HepG2 (cell line): ENCODE measurements around the gene TAF1D. TPM values are rescaled to one million over a fixed set of nuclear protein-coding genes. Genes with fewer than 3 reads are reported as not detected.
A peak's percentile ranks its signal among the peaks of the same experiment; 100 is the strongest.

Experiments used
- CREB1 ChIP-seq, 2 experiments: fragments of 450-650 bp in 1 of 2; IDR thresholded peaks; 2 replicates each; pipeline ENCODE4 v1.6.1; 2016 to 2017; ENCODE audit warnings: control low read depth in 1 of 2, mild to moderate bottlenecking in 1 of 2, missing compliant biosample characterization in 1 of 2, missing genetic modification characterization in 1 of 2
- EEA1 ChIP-seq: sonication (generic); formaldehyde crosslinking; IDR thresholded peaks from 2 replicates; pipeline ENCODE4 v1.5.1; 2020; ENCODE audit warnings: mild to moderate bottlenecking, missing genetic modification reagents, borderline replicate concordance
- HNF4G ChIP-seq, 2 experiments: sonication (generic) in 1 of 2; formaldehyde crosslinking in 1 of 2; IDR thresholded peaks; 2 replicates each; pipeline versions ENCODE4 v1.4.0 to v1.6.1; 2011 to 2020; ENCODE audit warnings: borderline replicate concordance in 2 of 2, low read depth in 2 of 2, mild to moderate bottlenecking in 2 of 2, low read length in 1 of 2, missing genetic modification reagents in 1 of 2, moderate library complexity in 1 of 2
- HNRNPH1 ChIP-seq: fragments of 200-400 bp; formaldehyde crosslinking; optimal IDR thresholded peaks from 2 replicates; pipeline ENCODE3; 2017; ENCODE audit warnings: mild to moderate bottlenecking, low read depth, low read length
- KLF11 ChIP-seq: IDR thresholded peaks from 2 replicates; pipeline ENCODE4 v1.6.1; 2016; ENCODE audit warnings: missing compliant biosample characterization
- MEIS2 ChIP-seq: sonication (generic); formaldehyde crosslinking; IDR thresholded peaks from 2 replicates; pipeline ENCODE4 v1.9.0; 2021; ENCODE audit warnings: mild to moderate bottlenecking, missing genetic modification reagents
- MTF2 ChIP-seq: sonication (generic); formaldehyde crosslinking; IDR thresholded peaks from 2 replicates; pipeline ENCODE4 v1.5.0; 2020; ENCODE audit warnings: missing genetic modification reagents, borderline replicate concordance
- PPARG ChIP-seq: conservative IDR thresholded peaks from 2 replicates; pipeline ENCODE4 v1.6.1; 2016; ENCODE audit warnings: missing biosample characterization, missing genetic modification reagents
- RARG ChIP-seq: sonication (generic); formaldehyde crosslinking; IDR thresholded peaks from 2 replicates; pipeline ENCODE4 v1.4.0; 2020; ENCODE audit warnings: low read depth, mild to moderate bottlenecking, missing genetic modification reagents
- SOX13 ChIP-seq, 3 experiments: fragments of 450-650 bp in 1 of 3; sonication (generic) in 1 of 3; formaldehyde crosslinking in 1 of 3; IDR thresholded peaks in 2 of 3; conservative IDR thresholded peaks in 1 of 3; 2 replicates each; pipeline versions ENCODE4 v1.5.0 to v1.6.1; 2016 to 2020; ENCODE audit warnings: antibody characterized with exemption in 1 of 3, mild to moderate bottlenecking in 1 of 3, missing compliant biosample characterization in 1 of 3, missing genetic modification reagents in 1 of 3, moderate library complexity in 1 of 3
- SRY ChIP-seq: sonication (generic); formaldehyde crosslinking; IDR thresholded peaks from 2 replicates; pipeline ENCODE4 v1.8.0; 2022; ENCODE audit warnings: mild to moderate bottlenecking, missing genetic modification reagents
- TOPORS ChIP-seq: sonication (generic); formaldehyde crosslinking; IDR thresholded peaks from 2 replicates; pipeline ENCODE4 v1.8.0; 2023; ENCODE audit warnings: mild to moderate bottlenecking, missing genetic modification reagents
- ZBTB8A ChIP-seq: sonication (generic); formaldehyde crosslinking; IDR thresholded peaks from 2 replicates; pipeline ENCODE4 v1.4.0; 2020; ENCODE audit warnings: mild to moderate bottlenecking, low read depth, missing genetic modification reagents, borderline replicate concordance
- ZNF160 ChIP-seq: sonication (generic); formaldehyde crosslinking; IDR thresholded peaks from 2 replicates; pipeline ENCODE4 v1.8.0; 2022; ENCODE audit warnings: mild to moderate bottlenecking, inconsistent platforms, missing genetic modification reagents
- ZNF234 ChIP-seq: sonication (generic); formaldehyde crosslinking; conservative IDR thresholded peaks from 2 replicates; pipeline ENCODE4 v1.5.1; 2020; ENCODE audit warnings: mild to moderate bottlenecking, missing genetic modification reagents
- ZNF274 ChIP-seq: sonication (generic); formaldehyde crosslinking; IDR thresholded peaks from 2 replicates; pipeline ENCODE4 v1.5.1; 2020; ENCODE audit warnings: mild to moderate bottlenecking, missing genetic modification reagents
- ZNF605 ChIP-seq: sonication (generic); formaldehyde crosslinking; IDR thresholded peaks from 2 replicates; pipeline ENCODE4 v1.8.0; 2022; ENCODE audit warnings: mild to moderate bottlenecking, missing genetic modification reagents
- ZNF737 ChIP-seq: sonication (generic); formaldehyde crosslinking; IDR thresholded peaks from 2 replicates; pipeline ENCODE4 v1.5.0; 2020; ENCODE audit warnings: missing genetic modification reagents, mild to moderate bottlenecking, borderline replicate concordance
- ZNF773 ChIP-seq: sonication (generic); formaldehyde crosslinking; IDR thresholded peaks from 2 replicates; pipeline ENCODE4 v1.4.0; 2020; ENCODE audit warnings: missing genetic modification reagents, borderline replicate concordance
- ZNF878 ChIP-seq: sonication (generic); formaldehyde crosslinking; IDR thresholded peaks from 2 replicates; pipeline ENCODE4 v1.8.1; 2023; ENCODE audit warnings: mild to moderate bottlenecking, missing genetic modification reagents, moderate library complexity
- polyA plus RNA-seq, 8 experiments: library from polyadenylated mRNA; depleted of rRNA in 3 of 8; stranded (reverse) in 7 of 8; unstranded in 1 of 8; fragments of >200 nt; fragmentation: Illumina TruSeq in 4 of 8; extraction: Trizol in 4 of 8; gene quantifications; 2 replicates each; pipeline versions ENCODE4 v1.2.1 to v1.2.3, GENCODE V29; 2011 to 2016; ENCODE audit warnings: low read depth in 4 of 8, missing spikeins in 1 of 8, mixed read lengths in 1 of 8; ENCODE audit not compliant: insufficient read depth in 1 of 8
- total RNA-seq, 5 experiments: library from RNA; depleted of rRNA; stranded (reverse); fragments of >200 nt; fragmentation: Illumina TruSeq; extraction: Trizol; gene quantifications; 2 replicates each; pipeline ENCODE4 v1.2.3, GENCODE V29; 2016; ENCODE audit warnings: low read depth in 1 of 5
- TF ChIP-seq, protein P1 (sequence below): sonication (generic); formaldehyde crosslinking; conservative IDR thresholded peaks from 2 replicates; pipeline ENCODE4 v1.4.0; 2020; ENCODE audit warnings: mild to moderate bottlenecking, missing genetic modification reagents, moderate library complexity
- TF ChIP-seq, protein P2 (sequence below): sonication (generic); formaldehyde crosslinking; IDR thresholded peaks from 2 replicates; pipeline ENCODE4 v1.4.0; 2020; ENCODE audit warnings: mild to moderate bottlenecking, missing genetic modification reagents
- TF ChIP-seq, protein P3 (sequence below): IDR thresholded peaks from 2 replicates; pipeline ENCODE4 v1.6.1; 2016; ENCODE audit warnings: low read depth

The TAF1D gene
- total and polyA plus RNA-seq, 2 of the 13 experiments (the other 11 are each of a cell fraction or from before 2014, with no cell fraction given): 132 to 207 TPM

DNA sequence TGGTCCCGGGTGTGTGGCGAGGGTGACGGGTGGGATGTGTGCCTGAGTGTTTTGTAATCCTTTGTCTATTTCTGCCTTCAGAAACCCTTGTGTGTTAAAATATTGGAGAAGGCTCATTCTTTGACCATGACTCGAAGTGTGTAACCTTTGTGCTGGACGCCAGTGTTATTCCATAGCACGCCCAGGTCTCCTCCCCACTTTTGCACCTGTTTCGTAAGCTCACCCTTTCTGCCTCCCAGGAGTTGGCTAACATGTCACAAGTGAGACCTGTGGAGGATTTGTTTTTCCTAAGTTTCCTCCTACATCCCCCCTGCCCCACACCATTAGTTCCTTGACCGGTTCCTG lies 559 bp upstream of the TAF1D start (continued):
- TF ChIP-seq ZNF737 (CRISPR knock-in tag) (no peak), ZNF878 (CRISPR knock-in tag) (no peak), MEIS2 (CRISPR knock-in tag) (peak; percentile 14; the same call in 1 of the 2 replicates), ZNF605 (CRISPR knock-in tag) (peak; percentile 70; the same call in 1 of the 2 replicates), RARG (CRISPR knock-in tag) (no peak), HNF4G (IDR thresholded peaks at IDR 0.05; ENCODE audit: borderline replicate concordance, low read depth, low read length) (peak; percentile 74; the same call in 1 of the 2 replicates), HNF4G (CRISPR knock-in tag; IDR thresholded peaks at IDR 0.05; ENCODE audit: borderline replicate concordance, low read depth) (no peak), CREB1 (IDR thresholded peaks at IDR 0.05) (no peak), CREB1 (CRISPR knock-in tag; IDR thresholded peaks at IDR 0.05) (peak; percentile 34; the same call in 1 of the 2 replicates), ZBTB8A (CRISPR knock-in tag) (no peak; the same call in 1 of the 2 replicates), ZNF160 (CRISPR knock-in tag) (no peak), TOPORS (no peak), ZNF274 (no peak), MTF2 (CRISPR knock-in tag) (no peak), ZNF234 (CRISPR knock-in tag) (no peak), SOX13 (IDR thresholded peaks at IDR 0.05) (peak; percentile 63), SOX13 (CRISPR knock-in tag; conservative IDR thresholded peaks at IDR 0.05 in 1 of 2, IDR thresholded peaks at IDR 0.05 in 1 of 2) (peak in 1 of 2 experiments; percentile 85; a peak in 2 of 4 replicates), SRY (CRISPR knock-in tag) (no peak), EEA1 (CRISPR knock-in tag) (no peak), PPARG (0 out of 2 replicates have a peak, but pooled peaks have one; percentile 15), KLF11 (no peak), HNRNPH1 (no peak), ZNF773 (no peak)
- TF ChIP-seq, protein P1, sequence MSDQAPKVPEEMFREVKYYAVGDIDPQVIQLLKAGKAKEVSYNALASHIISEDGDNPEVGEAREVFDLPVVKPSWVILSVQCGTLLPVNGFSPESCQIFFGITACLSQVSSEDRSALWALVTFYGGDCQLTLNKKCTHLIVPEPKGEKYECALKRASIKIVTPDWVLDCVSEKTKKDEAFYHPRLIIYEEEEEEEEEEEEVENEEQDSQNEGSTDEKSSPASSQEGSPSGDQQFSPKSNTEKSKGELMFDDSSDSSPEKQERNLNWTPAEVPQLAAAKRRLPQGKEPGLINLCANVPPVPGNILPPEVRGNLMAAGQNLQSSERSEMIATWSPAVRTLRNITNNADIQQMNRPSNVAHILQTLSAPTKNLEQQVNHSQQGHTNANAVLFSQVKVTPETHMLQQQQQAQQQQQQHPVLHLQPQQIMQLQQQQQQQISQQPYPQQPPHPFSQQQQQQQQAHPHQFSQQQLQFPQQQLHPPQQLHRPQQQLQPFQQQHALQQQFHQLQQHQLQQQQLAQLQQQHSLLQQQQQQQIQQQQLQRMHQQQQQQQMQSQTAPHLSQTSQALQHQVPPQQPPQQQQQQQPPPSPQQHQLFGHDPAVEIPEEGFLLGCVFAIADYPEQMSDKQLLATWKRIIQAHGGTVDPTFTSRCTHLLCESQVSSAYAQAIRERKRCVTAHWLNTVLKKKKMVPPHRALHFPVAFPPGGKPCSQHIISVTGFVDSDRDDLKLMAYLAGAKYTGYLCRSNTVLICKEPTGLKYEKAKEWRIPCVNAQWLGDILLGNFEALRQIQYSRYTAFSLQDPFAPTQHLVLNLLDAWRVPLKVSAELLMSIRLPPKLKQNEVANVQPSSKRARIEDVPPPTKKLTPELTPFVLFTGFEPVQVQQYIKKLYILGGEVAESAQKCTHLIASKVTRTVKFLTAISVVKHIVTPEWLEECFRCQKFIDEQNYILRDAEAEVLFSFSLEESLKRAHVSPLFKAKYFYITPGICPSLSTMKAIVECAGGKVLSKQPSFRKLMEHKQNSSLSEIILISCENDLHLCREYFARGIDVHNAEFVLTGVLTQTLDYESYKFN: peak; percentile 52; the same call in 1 of the 2 replicates
- TF ChIP-seq, protein P2, sequence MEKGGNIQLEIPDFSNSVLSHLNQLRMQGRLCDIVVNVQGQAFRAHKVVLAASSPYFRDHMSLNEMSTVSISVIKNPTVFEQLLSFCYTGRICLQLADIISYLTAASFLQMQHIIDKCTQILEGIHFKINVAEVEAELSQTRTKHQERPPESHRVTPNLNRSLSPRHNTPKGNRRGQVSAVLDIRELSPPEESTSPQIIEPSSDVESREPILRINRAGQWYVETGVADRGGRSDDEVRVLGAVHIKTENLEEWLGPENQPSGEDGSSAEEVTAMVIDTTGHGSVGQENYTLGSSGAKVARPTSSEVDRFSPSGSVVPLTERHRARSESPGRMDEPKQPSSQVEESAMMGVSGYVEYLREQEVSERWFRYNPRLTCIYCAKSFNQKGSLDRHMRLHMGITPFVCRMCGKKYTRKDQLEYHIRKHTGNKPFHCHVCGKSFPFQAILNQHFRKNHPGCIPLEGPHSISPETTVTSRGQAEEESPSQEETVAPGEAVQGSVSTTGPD (CRISPR knock-in tag): no peak
- TF ChIP-seq, protein P3, sequence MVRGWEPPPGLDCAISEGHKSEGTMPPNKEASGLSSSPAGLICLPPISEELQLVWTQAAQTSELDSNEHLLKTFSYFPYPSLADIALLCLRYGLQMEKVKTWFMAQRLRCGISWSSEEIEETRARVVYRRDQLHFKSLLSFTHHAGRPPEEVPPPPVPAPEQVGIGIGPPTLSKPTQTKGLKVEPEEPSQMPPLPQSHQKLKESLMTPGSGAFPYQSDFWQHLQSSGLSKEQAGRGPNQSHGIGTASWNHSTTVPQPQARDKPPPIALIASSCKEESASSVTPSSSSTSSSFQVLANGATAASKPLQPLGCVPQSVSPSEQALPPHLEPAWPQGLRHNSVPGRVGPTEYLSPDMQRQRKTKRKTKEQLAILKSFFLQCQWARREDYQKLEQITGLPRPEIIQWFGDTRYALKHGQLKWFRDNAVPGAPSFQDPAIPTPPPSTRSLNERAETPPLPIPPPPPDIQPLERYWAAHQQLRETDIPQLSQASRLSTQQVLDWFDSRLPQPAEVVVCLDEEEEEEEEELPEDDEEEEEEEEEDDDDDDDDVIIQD (CRISPR knock-in tag): no peak
